Peyer's patch (tissue), 4 donors: Measurements from ENCODE around the gene LRRC45.

Experiments used
- POLR2A ChIP-seq, 2 donors: fragments of 450-650 bp; IDR thresholded peaks; one replicate each; pipeline ENCODE4 v1.5.1; 2017; ENCODE audit warnings: antibody characterized with exemption in 2 of 2, mild to moderate bottlenecking in 2 of 2, moderate library complexity in 2 of 2
- TF ChIP-seq, protein P1 (sequence below), 6 experiments: fragments of 450-650 bp in 4 of 6; fragments of 200-600 bp in 2 of 6; sonication (generic) in 1 of 6; IDR thresholded peaks; one replicate each; pipeline ENCODE4 v1.5.1; 2017 to 2019; ENCODE audit warnings: antibody characterized with exemption in 6 of 6, mild to moderate bottlenecking in 3 of 6, moderate library complexity in 1 of 6

DNA sequence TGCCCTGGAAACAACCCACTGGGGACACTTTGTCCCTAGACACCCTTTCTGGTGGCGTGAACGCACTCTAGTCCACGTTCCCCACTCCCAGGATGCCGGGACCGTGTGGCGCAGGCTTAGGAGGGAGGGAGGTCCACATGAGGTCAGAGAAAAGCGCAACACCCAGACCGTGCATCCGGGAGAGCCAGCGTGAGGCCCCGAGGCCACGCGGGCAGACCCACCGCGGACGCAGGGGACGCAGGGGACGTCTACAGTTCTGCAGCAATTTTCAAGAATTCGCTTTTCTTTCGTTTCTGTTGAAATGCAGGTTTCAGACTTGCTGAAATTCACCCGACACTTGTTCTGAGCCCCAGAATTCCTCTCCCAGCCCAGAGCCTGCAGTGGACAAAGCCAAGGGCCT, 23.8 kb downstream of the LRRC45 start:
- TF ChIP-seq, protein P1, sequence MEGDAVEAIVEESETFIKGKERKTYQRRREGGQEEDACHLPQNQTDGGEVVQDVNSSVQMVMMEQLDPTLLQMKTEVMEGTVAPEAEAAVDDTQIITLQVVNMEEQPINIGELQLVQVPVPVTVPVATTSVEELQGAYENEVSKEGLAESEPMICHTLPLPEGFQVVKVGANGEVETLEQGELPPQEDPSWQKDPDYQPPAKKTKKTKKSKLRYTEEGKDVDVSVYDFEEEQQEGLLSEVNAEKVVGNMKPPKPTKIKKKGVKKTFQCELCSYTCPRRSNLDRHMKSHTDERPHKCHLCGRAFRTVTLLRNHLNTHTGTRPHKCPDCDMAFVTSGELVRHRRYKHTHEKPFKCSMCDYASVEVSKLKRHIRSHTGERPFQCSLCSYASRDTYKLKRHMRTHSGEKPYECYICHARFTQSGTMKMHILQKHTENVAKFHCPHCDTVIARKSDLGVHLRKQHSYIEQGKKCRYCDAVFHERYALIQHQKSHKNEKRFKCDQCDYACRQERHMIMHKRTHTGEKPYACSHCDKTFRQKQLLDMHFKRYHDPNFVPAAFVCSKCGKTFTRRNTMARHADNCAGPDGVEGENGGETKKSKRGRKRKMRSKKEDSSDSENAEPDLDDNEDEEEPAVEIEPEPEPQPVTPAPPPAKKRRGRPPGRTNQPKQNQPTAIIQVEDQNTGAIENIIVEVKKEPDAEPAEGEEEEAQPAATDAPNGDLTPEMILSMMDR (IDR thresholded peaks at IDR 0.05), result no peak
- no peak for TF ChIP-seq POLR2A (IDR thresholded peaks at IDR 0.05)
